H1 (cell line): ENCODE data around the gene LAMA3.

ENCODE experiments used
- CEBPB ChIP-seq: IDR thresholded peaks from 2 replicates; pipeline ENCODE4 v1.6.1; 2012; ENCODE audit warnings: low read depth, low read length
- CTCF ChIP-seq, 3 experiments: IDR thresholded peaks; 1 replicate in 2 of 3; 2 replicates in 1 of 3; pipeline versions ENCODE4 v1.5.1 to v1.6.1; 2011; ENCODE audit warnings: low read length in 3 of 3, mild to moderate bottlenecking in 3 of 3, inconsistent platforms in 2 of 3, low read depth in 1 of 3, moderate library complexity in 1 of 3; ENCODE audit not compliant: insufficient read depth in 1 of 3; ENCODE audit errors: control extremely low read depth in 1 of 3
- MAFK ChIP-seq: IDR thresholded peaks from 2 replicates; pipeline ENCODE4 v1.6.1; 2012; ENCODE audit warnings: low read depth, mild to moderate bottlenecking, improper control_type of control experiment, low read length
- TAF1 ChIP-seq: IDR thresholded peaks from 2 replicates; pipeline ENCODE4 v1.6.1; 2011; ENCODE audit warnings: mild to moderate bottlenecking, low read depth, low read length

- TF ChIP-seq CTCF (IDR thresholded peaks at IDR 0.05; ENCODE audit: control extremely low read depth in 1 of 3, insufficient read depth in 1 of 3, low read depth in 1 of 3, low read length in 3 of 3): no peak
- TF ChIP-seq MAFK: no peak
- no peak for TF ChIP-seq CEBPB
- no peak for TF ChIP-seq TAF1
Observed at GRCh38 chr18:23722646-23723045, 33.4 kb downstream of the LAMA3 start.
